ENCODE results near the gene GUCD1. TPM values are rescaled to one million over a fixed set of nuclear protein-coding genes. Genes with fewer than 3 reads are reported as not detected.
"Not testable (repeated sequence)": the region's sequence is repeated elsewhere in the genome, so short reads cannot be mapped to it uniquely, and the experiment has no call there.

The GUCD1 gene
- 100 to 1,000 TPM in 3 of 4 donors, 10 to 100 TPM in 1; 92.8 to 262 (median 144) TPM for total RNA-seq

DNA sequence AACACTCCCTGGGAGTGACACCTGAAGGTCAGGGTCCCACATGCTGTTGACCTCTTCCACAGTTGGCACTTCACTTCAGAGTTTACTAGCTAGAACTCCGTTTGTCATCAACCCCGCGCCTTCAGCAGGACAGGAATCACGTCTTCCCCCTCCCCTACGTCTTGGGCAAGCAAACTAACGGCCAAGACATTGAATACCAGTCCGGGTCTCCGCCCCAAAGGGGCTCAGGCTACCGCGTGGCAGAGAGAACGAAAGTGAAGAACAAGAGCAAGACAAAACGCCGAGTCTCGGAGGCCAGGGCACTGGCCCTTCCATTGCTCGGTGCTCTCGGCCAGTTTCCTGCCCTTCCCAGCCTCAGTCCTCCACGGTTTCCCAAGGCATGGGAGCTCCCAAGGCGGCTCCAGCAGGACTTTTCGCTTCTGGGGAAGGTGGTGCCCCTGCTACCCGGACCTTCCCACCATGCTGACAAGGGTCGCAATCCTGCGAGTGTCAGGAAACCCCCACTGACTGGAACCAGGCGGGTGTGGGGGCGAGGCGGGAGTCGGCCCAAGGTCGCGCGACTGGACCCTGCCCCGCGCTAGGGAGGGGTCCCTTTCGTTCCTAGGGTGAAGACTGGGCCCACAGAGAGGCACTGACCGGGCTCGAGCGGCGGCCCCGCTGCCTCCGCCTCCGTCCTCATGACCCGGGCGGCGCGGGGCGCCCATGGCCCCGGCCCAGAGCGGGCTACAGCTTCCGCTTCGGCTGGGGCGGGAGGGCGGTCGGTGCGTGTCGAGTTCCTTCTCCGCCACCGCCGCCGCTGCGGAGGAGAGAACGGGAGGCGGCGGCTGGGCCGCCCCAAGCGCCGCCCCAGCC is at the start of gene GUCD1:
TSS of gene GUCD1 (minus strand) at position 826 of the 852 bp plus-strand sequence. CDS start at position 679, 147 bp downstream.
- TF ChIP-seq, protein P1, sequence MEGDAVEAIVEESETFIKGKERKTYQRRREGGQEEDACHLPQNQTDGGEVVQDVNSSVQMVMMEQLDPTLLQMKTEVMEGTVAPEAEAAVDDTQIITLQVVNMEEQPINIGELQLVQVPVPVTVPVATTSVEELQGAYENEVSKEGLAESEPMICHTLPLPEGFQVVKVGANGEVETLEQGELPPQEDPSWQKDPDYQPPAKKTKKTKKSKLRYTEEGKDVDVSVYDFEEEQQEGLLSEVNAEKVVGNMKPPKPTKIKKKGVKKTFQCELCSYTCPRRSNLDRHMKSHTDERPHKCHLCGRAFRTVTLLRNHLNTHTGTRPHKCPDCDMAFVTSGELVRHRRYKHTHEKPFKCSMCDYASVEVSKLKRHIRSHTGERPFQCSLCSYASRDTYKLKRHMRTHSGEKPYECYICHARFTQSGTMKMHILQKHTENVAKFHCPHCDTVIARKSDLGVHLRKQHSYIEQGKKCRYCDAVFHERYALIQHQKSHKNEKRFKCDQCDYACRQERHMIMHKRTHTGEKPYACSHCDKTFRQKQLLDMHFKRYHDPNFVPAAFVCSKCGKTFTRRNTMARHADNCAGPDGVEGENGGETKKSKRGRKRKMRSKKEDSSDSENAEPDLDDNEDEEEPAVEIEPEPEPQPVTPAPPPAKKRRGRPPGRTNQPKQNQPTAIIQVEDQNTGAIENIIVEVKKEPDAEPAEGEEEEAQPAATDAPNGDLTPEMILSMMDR (IDR thresholded peaks at IDR 0.05; ENCODE audit: low read depth) = no peak

DNA sequence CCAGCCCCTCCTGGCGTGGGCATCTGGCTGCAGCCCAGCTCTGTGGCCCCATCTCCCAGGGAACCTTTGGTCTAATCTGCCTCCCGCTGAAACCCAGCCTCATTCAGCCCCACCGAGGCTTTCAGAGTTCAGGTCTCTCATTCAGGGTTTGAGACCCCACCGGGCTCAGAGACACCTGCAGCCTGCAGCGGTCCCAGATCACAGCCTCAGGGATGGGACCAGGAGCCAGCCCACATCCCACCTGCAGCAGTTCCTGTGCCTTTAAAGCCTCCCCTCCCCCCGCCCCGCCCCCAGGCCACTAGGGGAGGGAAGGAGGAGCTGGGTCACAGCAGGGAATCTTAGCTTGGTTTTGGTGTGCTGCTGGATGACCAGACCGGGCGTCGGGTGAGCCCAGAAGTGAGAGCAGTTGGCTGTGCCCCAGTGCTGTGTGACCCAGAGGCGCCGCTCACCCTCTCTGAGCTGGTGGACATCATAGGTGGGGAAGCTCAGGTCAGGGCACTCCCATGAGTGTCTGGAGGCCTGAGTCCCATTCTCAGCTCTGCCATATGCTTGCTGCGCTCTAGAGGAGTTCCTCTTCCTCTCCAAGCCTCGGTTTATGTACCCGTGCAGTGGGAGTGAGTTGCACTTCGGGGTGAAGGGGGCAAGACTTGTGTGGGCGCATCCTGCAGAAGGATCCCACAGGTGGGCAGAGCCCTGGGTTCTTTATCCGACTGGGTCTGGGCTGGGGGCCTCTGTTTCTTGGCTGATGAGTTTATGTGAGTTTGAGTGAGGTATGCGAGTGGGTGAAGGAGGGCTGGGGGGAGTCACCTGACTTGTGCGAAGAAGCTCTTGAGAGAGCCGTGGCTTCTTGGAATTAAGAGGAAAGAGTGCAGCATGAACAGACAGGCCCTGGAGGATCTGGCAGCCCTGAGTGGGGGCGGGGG is 48.2 kb upstream of the GUCD1 start, which contains the start of gene GGT1:
TSS of gene GGT1 (plus strand) at position 347 of the 923 bp plus-strand sequence. CDS start 7,889 bp downstream, outside the sequence.
- TF ChIP-seq, protein P1 (IDR thresholded peaks at IDR 0.05; ENCODE audit: low read depth) = not testable (repeated sequence)

DNA sequence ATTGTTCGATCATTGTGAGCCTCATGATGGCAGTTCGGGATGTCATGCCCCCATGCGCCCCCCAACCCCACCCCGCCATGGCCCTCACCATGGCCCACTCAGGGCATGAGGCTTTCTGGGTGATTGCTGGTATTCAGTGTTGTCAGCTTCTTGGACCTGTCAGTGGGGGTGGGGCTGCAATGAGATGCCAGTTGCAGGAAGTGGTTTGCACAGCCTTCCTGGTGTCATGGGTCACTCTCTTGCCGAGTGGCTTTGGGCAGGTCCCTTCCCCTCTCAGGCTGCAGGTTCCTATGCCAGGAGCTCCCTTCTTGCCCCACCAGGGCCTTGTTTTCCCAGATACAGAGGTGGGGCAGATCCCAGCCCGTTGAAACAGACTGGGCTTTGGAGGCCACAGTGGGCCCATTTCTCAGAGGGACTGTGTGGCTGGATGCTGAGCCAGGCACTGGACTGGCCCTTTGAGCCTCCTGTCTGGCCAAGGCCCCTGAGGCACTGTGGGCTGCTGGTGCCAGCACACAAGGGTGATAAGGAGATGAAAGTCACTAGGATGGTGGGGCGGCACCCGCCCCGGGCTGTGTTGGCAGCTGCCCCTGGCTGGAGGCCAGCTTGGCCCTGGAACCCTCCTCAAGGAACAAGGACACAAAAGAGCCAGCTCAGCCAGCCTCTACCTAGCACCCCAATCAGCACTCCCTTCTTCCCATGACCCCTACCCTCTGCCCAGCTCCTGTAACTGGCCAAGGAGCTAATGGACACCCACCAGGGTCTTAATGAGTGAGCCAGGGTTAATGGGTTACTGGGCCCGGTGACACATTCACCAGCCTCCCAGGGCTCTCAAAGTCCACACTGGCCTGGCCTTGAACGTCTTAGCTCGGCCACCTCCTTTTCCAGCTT is 46.5 kb upstream of the GUCD1 start:
- TF ChIP-seq, protein P1 (IDR thresholded peaks at IDR 0.05; ENCODE audit: low read depth) = no peak

DNA sequence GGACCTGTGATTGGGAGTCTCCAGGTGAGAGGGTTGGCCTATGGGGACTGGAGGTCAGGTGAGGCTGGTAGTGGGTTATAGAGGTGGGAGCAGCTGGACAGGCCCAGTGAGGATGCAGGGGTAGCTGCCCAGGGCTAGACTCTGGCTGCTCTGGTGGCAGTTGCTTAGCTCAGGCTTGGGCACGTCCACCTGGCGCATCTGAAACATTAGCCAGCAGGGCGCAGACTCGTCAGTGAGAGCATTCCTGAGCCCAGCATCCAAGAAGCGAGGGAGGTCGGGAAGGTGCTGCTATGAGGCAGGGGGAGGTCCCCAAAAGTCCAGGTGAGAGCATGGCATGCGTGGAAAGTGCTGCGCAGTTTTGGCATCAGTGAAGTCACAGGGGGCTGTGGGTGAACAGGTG is 44.6 kb upstream of the GUCD1 start:
- TF ChIP-seq, protein P1 (IDR thresholded peaks at IDR 0.05; ENCODE audit: low read depth) = no peak

DNA sequence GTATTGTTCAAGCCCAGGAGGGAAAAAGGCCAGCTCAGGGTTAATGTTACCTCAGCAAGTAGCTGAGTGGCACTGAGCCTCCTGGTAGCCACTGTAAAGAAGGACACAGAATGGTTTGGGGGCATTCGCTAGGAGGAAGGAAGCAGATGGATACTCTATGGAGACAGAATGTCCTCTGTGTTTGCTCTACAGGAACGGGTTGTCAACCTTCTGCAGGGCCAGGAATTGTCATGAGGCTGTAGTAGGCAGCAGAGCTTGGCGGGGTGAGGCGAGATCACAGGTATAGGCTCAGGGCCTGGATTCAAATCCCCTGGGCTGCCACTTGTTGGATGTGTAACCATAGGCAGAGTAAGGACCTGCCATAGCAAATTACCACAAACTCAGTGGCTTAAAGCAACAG is 40.9 kb upstream of the GUCD1 start:
- TF ChIP-seq, protein P1 (IDR thresholded peaks at IDR 0.05; ENCODE audit: low read depth) = no peak

DNA sequence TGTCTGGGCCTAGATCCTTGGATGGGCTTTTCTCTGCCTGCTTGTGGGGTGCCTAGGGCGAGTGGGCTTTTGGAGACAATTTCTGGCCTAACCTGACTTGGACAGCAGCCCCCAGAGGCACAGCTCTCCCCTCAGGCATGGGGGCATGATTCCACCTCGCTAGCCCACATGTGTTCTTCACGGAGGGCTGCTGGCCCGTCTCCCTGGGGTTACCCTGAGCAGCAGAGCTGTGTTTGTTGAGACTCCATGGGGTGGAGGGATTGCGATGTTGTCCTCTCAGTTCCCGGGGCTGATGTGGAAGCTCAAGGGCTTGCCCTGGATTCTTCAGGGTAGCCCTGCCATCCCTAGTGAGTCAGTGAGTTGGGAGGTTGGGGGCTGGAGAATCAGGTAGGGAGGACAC is 40.3 kb upstream of the GUCD1 start:
- TF ChIP-seq, protein P1 (IDR thresholded peaks at IDR 0.05; ENCODE audit: low read depth) = no peak
